Testis (tissue), 3 donors: ENCODE measurements around the gene LAX1. TPM values are rescaled to one million over a fixed set of nuclear protein-coding genes. Genes with fewer than 3 reads are reported as not detected.

Experiments used
- DNase-seq: peaks from one replicate; pipeline ENCODE4 v3.0.0-alpha.2; 2019
- H3K27ac ChIP-seq, 2 donors: fragments of 200-600 bp; sonication (generic); one replicate each; pipeline ENCODE4 v1.5.1; 2019
- H3K27me3 ChIP-seq: fragments of 200-600 bp; sonication (generic); one replicate; pipeline ENCODE4 v1.5.1; 2019
- H3K36me3 ChIP-seq: fragments of 200-600 bp; sonication (generic); one replicate; pipeline ENCODE4 v1.5.1; 2017; ENCODE audit warnings: low read depth; ENCODE audit errors: missing control alignments
- H3K4me1 ChIP-seq: fragments of 200-600 bp; sonication (generic); one replicate; pipeline ENCODE4 v1.5.1; 2019
- H3K4me3 ChIP-seq, 2 donors: fragments of 200-600 bp; sonication (generic); one replicate each; pipeline ENCODE4 v1.5.1; 2017 to 2019
- H3K9me3 ChIP-seq: fragments of 200-600 bp; sonication (generic); one replicate; pipeline ENCODE4 v1.5.1; 2017
- POLR2A ChIP-seq: fragments of 450-650 bp; IDR thresholded peaks from one replicate; pipeline ENCODE4 v1.6.1; 2017; ENCODE audit warnings: antibody characterized with exemption, mild to moderate bottlenecking, moderate library complexity
- WGBS, 2 donors: methylation state at CpG; one replicate each; pipeline ENCODE4 v1.1.5; 2018; 5-methylcytosine and 5-hydroxymethylcytosine counted together
- intact Hi-C: fragments of 100-400 bp; cut with DNase I; formaldehyde crosslinking; loops from one replicate; pipeline ENCODE4 v1.15.1; 2023; ENCODE audit warnings: low total_unique reads
- polyA plus RNA-seq: library from polyadenylated mRNA; stranded (reverse); fragments of 350-450 nt; fragmentation: Illumina TruSeq; extraction: RNeasy Lipid Tissue Mini Kit (QIAGEN cat#74804); gene quantifications from one replicate; pipeline ENCODE4 v1.2.3, GENCODE V29; 2014; ENCODE audit warnings: low read depth, low replicate concordance; ENCODE audit not compliant: insufficient read depth
- total RNA-seq, 2 donors: library from RNA; depleted of rRNA; stranded (reverse); fragments of >200 nt; gene quantifications; one replicate each; pipeline ENCODE4 v1.2.3, GENCODE V29; 2016
- TF ChIP-seq, protein P1 (sequence below), 3 experiments: fragments of 450-650 bp in 2 of 3; fragments of 200-600 bp in 1 of 3; sonication (generic) in 1 of 3; IDR thresholded peaks; one replicate each; pipeline ENCODE4 v1.5.1; 2016 to 2019; ENCODE audit warnings: antibody characterized with exemption in 3 of 3, mild to moderate bottlenecking in 2 of 3, moderate library complexity in 1 of 3

The LAX1 gene
- total and polyA plus RNA-seq, 3 donors from 2014 or later: 0.26 to 0.37 TPM; not detected in 1

DNA sequence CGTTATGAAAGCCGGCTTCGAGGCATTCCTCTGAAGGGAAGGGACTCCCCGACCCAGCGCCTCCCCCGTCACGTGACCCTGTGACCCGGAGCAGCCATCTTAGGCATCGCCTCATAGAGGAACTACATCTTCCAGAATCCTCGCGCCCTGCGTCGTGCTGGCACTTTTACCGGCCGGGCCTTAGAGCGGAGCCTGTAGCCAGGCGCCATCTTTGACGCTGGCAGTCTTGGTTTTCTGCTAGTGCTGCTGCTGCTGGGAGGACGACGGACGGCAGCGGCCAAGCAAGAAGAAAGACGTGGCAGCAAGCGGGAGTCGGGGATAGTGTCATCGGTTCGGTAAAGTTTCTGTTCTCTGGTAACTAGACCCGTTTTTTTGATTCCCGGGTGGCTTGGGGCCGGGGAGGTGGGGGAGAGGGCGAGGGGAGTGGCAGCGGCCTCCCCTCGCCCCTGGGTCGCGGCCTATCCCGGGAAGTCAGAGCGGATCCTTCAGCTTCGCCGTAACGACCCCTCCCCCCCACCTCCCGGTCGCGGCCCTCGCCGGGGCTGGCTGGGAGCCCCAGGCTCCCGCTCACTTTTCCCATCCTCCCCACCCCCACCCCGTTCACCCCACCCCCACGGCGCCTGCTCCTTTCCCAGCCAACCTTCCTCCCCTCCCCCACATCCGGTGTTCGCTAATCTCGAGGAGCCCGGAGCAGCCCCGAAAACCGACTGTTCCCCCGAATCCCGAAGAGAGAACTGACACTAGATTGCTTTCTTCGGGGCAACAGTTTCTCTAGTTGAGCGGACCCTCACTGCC is 30.7 kb downstream of the LAX1 start, which contains the start of the genes ZBED6 and ZC3H11A:
Gene ZBED6, plus strand, starts transcription at position 183 of the 795 bp plus-strand sequence. CDS start 1,900 bp downstream, outside the sequence.
Gene ZC3H11A, plus strand, starts transcription at position 183 of the 795 bp plus-strand sequence. CDS start 21,448 bp downstream, outside the sequence.
- Histone ChIP-seq H3K4me1 (peaks cover 32% of the 10 kb centered on the region), H3K27ac (peak within 1 kb of the TSS; percentile 98 to 99), H3K4me3 (peak within 1 kb of the TSS; percentile 72 to 83), H3K27me3 (no peaks in the 10 kb centered on the region), H3K36me3 (no peaks in the 10 kb centered on the region), H3K9me3 (no peaks in the 10 kb centered on the region)
- TF ChIP-seq, protein P1, sequence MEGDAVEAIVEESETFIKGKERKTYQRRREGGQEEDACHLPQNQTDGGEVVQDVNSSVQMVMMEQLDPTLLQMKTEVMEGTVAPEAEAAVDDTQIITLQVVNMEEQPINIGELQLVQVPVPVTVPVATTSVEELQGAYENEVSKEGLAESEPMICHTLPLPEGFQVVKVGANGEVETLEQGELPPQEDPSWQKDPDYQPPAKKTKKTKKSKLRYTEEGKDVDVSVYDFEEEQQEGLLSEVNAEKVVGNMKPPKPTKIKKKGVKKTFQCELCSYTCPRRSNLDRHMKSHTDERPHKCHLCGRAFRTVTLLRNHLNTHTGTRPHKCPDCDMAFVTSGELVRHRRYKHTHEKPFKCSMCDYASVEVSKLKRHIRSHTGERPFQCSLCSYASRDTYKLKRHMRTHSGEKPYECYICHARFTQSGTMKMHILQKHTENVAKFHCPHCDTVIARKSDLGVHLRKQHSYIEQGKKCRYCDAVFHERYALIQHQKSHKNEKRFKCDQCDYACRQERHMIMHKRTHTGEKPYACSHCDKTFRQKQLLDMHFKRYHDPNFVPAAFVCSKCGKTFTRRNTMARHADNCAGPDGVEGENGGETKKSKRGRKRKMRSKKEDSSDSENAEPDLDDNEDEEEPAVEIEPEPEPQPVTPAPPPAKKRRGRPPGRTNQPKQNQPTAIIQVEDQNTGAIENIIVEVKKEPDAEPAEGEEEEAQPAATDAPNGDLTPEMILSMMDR (IDR thresholded peaks at IDR 0.05): no peak
- TF ChIP-seq POLR2A: no peak
- 0% methylated on average over 37 to 59 of the region's 59 CpGs for WGBS, 2 donors
- intact Hi-C loops: no loop called here
- peak; percentile 99 for DNase-seq

GRCh38 chr1:203796236-203796605 is 31.2 kb downstream of the LAX1 start:
- H3K4me3 ChIP-seq: peak overlapping the region; percentile 72 to 83
- peaks cover 36% of the 10 kb centered on the region for H3K4me1 ChIP-seq
- intact Hi-C loops: no loop called here
- no peak for DNase-seq
- no peaks in the 10 kb centered on the region for H3K36me3 ChIP-seq
- WGBS, 2 donors: 0 to 1% methylated on average over 10 to 12 of the region's 12 CpGs
- H3K27me3 ChIP-seq: no peaks in the 10 kb centered on the region
- H3K27ac ChIP-seq: peak overlapping the region; percentile 98 to 99
- H3K9me3 ChIP-seq: no peaks in the 10 kb centered on the region
- TF ChIP-seq, protein P1 (IDR thresholded peaks at IDR 0.05): no peak
- TF ChIP-seq POLR2A: no peak

GRCh38 chr1:203797216-203797615 is 32.2 kb downstream of the LAX1 start:
- Histone ChIP-seq H3K9me3 (no peaks in the 10 kb centered on the region), H3K27ac (no peak overlapping the region), H3K4me3 (no peak overlapping the region), H3K27me3 (no peaks in the 10 kb centered on the region), H3K4me1 (peaks cover 36% of the 10 kb centered on the region), H3K36me3 (no peaks in the 10 kb centered on the region)
- WGBS, 2 donors: 45 to 46% methylated on average over 2 of the region's 2 CpGs
- no peak for TF ChIP-seq POLR2A
- TF ChIP-seq, protein P1 (IDR thresholded peaks at IDR 0.05): no peak
- intact Hi-C loops: no loop called here
- DNase-seq: no peak

- H3K27me3 ChIP-seq: no peaks in the 10 kb centered on the region
- intact Hi-C loops: no loop called here
- H3K4me1 ChIP-seq: peaks cover 36% of the 10 kb centered on the region
- H3K4me3 ChIP-seq: no peak overlapping the region
- TF ChIP-seq POLR2A: no peak
- TF ChIP-seq, protein P1 (IDR thresholded peaks at IDR 0.05): no peak
- H3K9me3 ChIP-seq: no peaks in the 10 kb centered on the region
- DNase-seq: no peak
- H3K27ac ChIP-seq: no peak overlapping the region
- WGBS, 2 donors: 74% methylated on average over 6 of the region's 6 CpGs
- no peaks in the 10 kb centered on the region for H3K36me3 ChIP-seq
Observed at GRCh38 chr1:203797948-203798655, 33.1 kb downstream of the LAX1 start.
